HG03139 (cell line): ENCODE data around the gene IKZF1.
"Not testable (repeated sequence)": the region's sequence is repeated elsewhere in the genome, so short reads cannot be mapped to it uniquely, and the experiment has no call there.

Source experiments
- ATAC-seq: cut with Tn5 transposase; IDR thresholded peaks from one replicate; pipeline ENCODE4 v1.9.1; 2021; ENCODE audit not compliant: unreplicated experiment

IKZF1 gene

DNA sequence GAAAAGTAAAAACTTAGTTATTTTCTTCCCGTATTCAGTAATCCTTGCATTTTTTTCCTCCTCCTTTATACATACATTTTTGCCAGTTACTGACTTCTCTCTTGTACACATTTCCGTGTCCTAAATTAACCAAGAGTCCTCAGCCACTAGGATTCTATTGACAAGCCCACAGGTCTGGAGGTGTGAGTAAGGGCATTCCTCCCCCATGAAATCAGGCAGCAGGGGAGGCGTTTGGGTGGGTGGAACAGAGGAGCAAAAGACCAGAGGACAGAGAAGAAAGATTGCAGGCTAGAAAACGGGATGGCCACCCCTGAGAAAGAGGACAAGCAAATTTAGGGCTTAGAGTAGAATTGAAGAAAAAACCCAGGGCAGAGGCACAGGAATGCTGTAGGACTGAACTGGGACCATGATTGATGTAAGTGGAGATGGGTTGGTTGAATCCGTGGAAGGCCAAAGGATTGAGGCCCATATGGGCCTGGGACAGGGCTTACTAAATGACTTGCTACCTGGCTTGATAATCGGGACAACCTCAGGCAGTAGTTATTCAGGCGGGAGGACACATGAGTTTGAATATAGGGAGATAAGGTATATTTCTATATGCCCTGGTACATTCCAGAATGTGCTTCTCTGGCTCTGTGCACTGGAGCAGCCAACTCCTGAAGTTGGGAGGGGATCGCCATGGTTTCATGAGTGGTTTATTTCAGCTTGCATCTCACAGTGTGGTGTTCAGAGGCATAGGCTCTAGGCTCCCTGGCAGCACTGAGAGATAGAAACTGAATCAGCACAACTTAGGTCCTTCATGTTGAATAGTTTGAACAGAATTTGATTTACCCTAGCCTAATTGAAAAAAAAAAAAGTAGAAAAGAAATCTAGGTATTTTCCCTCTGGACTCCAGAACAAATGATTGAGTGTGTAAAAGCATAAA, 28.0 kb downstream of the IKZF1 start:
- no peak for ATAC-seq

- no peak for ATAC-seq
Observed at GRCh38 chr7:50333221-50333651, 28.7 kb downstream of the IKZF1 start.

DNA sequence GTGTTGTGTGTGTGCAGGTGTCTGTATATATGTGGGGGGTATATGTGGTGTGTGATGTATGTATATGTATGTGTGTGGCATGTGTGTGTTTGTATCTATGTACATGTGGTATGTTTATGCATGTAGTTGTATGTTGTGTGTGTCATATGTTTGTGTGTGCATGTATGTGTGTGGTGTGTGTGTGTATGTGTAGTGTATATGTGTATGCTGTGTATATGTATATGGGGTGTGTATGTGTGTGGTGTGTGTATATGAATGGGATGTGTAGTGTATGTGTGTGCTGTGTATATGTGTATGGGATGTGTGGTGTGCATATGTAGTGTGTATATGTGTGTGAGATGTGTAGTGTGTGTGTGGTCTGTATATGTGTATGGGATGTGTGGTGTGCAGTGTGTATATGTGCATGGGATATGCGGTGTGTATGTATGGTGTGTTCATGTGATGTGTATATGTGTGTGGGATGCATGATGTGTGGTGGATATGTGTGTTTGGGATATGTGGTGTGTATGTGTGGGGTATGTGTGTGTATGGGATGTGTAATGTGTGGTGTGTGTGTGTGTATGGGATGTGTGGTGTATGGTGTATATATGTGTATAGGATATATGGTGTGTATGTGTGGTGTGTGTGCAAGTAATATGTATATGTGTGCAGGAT, 30.0 kb downstream of the IKZF1 start:
- ATAC-seq, result no peak

- ATAC-seq, result no peak
Observed at GRCh38 chr7:50335230-50335794, 30.8 kb downstream of the IKZF1 start.

- ATAC-seq, result no peak
Observed at GRCh38 chr7:50335795-50336754, 31.6 kb downstream of the IKZF1 start.

DNA sequence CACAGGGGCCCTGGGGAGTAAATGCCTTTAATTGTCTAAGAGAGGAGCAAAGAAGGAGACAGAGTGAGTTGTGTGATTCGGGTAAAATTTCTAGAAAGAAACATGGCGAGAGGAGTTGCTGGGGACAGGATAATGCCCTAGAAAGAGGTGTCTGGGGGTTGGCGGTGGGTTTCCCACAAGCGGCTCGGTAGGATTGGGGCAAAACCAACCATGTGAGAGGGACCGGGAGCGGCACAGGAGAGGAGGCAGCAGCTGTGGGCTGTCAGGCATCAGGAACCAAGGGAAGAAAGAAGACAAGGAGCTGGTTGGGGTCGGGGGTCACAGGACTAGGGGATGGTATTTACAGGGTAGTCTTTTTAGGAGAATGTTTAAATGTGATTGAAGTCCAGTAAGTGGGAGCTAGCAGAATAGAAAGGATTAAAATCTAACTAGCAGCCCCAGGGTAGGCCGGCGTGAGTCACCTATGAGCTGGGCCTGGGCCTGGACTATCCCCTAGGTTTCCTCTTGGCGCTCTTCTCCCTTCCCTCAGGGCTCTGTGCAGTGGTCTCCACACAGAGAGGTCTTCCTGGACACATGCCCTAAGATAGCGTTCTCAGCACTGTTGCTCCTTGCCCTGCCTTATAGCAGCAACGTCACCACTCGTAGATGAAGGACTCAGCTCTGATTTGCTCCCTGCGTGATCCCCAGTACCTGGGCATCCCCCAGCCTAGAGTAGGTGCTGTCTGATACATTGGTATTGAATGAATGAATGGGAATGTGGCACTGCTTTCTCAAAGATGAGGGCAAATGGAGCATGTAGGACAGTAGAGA, 32.6 kb downstream of the IKZF1 start:
- ATAC-seq, result no peak

- not testable (repeated sequence) for ATAC-seq
Observed at GRCh38 chr7:50339472-50339871, 35.0 kb downstream of the IKZF1 start.

GRCh38 chr7:50339990-50340500, 35.5 kb downstream of the IKZF1 start:
- ATAC-seq, result peak; percentile 30

- no peak for ATAC-seq
Observed at GRCh38 chr7:50341724-50342123, 37.2 kb downstream of the IKZF1 start.

- no peak for ATAC-seq
Observed at GRCh38 chr7:50342616-50343114, 38.1 kb downstream of the IKZF1 start.

- ATAC-seq, result no peak
Observed at GRCh38 chr7:50346545-50347497, 42.3 kb downstream of the IKZF1 start.

- ATAC-seq, result no peak
Observed at GRCh38 chr7:50347693-50348092, 43.2 kb downstream of the IKZF1 start.

- ATAC-seq, result no peak
Observed at GRCh38 chr7:50348469-50349162, 44.1 kb downstream of the IKZF1 start.

DNA sequence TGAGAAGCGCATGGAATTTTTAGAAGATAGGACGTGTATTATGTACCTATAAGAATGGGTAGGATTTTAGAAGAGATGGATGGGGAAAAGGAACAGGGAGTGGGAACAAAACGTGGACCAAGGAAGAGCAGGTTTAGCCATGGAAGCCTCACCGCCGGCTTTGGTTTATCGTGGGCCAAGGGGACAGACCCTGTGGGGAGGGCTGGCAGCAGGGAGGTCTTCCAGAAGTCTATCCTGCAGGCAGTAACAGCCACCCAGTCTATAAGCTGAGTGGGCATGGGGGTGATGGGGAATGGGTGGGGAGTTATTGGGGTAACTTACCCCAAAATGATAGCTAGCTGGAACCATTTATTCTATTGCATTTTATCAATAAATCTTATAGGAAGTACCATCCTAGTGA, 44.9 kb downstream of the IKZF1 start:
- ATAC-seq, result no peak

DNA sequence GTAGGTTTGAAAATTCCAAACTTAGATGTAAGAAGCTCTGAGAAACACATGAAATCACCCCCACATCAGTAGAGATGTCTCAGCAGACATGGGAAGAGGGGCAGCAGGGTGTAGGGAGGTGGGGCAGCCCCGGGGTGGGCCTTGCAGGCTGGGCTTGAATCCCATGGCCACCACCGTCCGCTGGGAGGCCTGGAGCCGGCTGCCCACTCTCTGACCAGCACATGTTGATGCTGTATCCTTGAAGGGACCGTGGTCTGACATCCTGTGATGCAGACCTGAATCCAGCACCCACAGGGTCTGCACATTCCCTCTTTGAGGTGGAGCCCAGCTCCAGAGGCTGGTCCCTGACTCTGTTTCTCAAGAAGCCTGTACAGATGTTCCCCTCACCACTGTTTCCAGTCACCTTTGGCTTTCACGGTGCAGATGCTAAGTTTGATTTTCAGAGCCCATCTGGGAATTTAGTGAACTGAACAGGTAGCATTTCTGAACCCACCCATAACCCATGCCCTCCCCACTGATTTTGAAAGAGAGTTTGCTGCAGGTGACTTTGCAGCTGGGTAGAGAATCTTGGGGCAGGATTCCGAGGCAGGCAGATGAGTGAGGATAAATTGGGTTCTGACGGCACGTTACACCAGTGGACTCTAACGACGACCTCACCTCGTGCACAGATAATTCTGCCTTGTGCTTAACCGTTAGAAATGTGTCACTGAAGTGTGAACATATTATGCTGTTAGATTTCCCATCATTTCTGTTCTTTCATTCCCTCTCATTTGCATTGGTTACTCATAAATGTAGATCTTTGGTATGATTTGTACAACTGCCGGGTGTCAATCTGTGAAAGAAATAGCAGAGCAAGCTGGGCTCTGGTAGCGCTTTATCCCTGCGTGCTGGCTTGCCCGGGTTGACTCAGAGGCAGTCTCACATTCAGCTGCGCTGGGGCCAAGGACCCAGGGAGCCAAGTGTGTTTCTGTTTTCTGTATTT, 45.7 kb downstream of the IKZF1 start:
- ATAC-seq, result peak; percentile 84

DNA sequence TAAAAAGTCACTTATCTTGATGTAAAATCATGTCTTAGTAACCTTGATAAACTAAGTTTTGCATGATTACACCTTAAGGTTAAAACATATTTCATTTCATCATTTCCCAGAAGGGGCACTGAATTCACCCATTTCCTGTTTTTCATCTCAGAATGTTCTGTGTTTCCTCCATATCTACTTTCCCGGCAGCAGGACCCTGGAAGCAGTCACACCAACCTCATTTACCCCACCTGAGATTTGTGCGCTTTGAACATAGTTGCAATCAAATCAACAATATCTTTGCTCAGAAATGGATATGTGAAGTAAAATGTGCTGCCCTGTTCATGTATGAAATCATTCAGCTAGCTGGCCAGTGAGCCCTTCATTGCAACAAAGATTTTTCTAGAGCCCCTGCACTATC, 46.8 kb downstream of the IKZF1 start:
- no peak for ATAC-seq

- ATAC-seq, result peak; percentile 68
Observed at GRCh38 chr7:50352282-50352681, 47.8 kb downstream of the IKZF1 start.
